Epithelial cell of proximal tubule (primary cell): ENCODE results near the gene XYLB. TPM values are rescaled to one million over a fixed set of nuclear protein-coding genes. Genes with fewer than 3 reads are reported as not detected.
"Not testable (repeated sequence)": the region's sequence is repeated elsewhere in the genome, so short reads cannot be mapped to it uniquely, and the experiment has no call there.

Source experiments
- DNase-seq: peaks from one replicate; pipeline ENCODE4 v3.0.0-alpha.2; 2011; ENCODE audit warnings: low read depth
- H3K4me3 ChIP-seq: 2 replicates; pipeline ENCODE4 v1.5.1; 2011; ENCODE audit warnings: low read depth, mild to moderate bottlenecking, low read length
- total RNA-seq: library from RNA; depleted of rRNA; stranded (reverse); fragments of >200 nt; gene quantifications from 2 replicates; pipeline ENCODE4 v1.2.3, GENCODE V29; 2015
- TF ChIP-seq, protein P1 (sequence below): conservative IDR thresholded peaks from 2 replicates; pipeline ENCODE4 v1.5.1; 2012; ENCODE audit warnings: low read depth, mild to moderate bottlenecking, low read length

XYLB gene
- total RNA-seq, result 2.5 and 7.8 TPM in 2 replicates

- DNase-seq, result no peak
- TF ChIP-seq, protein P1, sequence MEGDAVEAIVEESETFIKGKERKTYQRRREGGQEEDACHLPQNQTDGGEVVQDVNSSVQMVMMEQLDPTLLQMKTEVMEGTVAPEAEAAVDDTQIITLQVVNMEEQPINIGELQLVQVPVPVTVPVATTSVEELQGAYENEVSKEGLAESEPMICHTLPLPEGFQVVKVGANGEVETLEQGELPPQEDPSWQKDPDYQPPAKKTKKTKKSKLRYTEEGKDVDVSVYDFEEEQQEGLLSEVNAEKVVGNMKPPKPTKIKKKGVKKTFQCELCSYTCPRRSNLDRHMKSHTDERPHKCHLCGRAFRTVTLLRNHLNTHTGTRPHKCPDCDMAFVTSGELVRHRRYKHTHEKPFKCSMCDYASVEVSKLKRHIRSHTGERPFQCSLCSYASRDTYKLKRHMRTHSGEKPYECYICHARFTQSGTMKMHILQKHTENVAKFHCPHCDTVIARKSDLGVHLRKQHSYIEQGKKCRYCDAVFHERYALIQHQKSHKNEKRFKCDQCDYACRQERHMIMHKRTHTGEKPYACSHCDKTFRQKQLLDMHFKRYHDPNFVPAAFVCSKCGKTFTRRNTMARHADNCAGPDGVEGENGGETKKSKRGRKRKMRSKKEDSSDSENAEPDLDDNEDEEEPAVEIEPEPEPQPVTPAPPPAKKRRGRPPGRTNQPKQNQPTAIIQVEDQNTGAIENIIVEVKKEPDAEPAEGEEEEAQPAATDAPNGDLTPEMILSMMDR, result peak; percentile 74
- H3K4me3 ChIP-seq, result peak within 1 kb of the TSS; percentile 79
Observed at GRCh38 chr3:38346587-38347410, at the start of gene XYLB. XYLB (plus strand) TSS chr3:38346785; CDS start chr3:38346869, 84 bp downstream.

DNA sequence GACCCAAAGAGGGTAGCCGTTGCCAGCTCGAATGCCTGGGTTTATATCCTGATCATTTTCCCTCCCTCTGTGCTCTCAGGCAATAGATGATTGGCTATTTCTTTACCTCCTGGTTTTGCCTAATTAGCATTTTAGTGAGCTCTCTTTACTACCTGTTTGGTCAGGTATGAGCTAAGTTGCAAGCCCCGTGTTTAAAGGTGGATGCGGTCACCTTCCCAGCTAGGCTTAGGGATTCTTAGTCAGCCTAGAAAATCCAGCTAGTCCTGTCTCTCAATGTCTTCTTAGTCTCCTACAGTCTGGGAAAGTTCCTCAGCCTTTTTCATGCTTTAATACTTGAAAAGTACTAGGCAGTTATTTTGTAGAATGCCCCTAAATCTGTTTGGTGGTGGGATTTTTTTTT lies 49.5 kb upstream of the XYLB start:
- H3K4me3 ChIP-seq, DNase-seq: not testable (repeated sequence)

DNA sequence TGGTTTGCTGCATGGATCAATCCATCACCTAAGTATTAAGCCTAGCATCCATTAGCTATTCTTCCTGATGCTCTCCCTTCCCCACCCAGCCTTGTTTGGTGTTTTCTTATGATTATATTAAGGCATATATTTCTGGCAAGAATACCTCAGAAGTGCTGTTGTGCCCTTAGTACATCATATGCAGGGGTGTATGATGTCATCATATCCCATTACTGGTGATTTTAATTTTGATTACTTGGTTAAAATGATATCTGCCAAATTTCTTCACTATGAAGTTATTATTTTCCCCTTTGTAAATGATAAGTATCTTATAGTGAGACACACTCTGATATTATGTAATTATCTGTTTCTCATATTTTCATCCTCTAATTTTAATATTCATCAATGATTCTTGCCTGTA lies 49.0 kb upstream of the XYLB start:
- H3K4me3 ChIP-seq, result no peak overlapping the region
- TF ChIP-seq, protein P1, result no peak
- no peak for DNase-seq

GRCh38 chr3:38297947-38298711 lies 48.5 kb upstream of the XYLB start:
- TF ChIP-seq, protein P1, result peak; percentile 63
- no peak overlapping the region for H3K4me3 ChIP-seq
- DNase-seq, result no peak

- DNase-seq, result no peak
- TF ChIP-seq, protein P1, result no peak
- H3K4me3 ChIP-seq, result no peak overlapping the region
Observed at GRCh38 chr3:38306941-38307340, 39.6 kb upstream of the XYLB start.

GRCh38 chr3:38307599-38307998 lies 39.0 kb upstream of the XYLB start:
- TF ChIP-seq, protein P1, result no peak
- no peak overlapping the region for H3K4me3 ChIP-seq
- DNase-seq, result no peak

- H3K4me3 ChIP-seq, result no peak overlapping the region
- DNase-seq, result no peak
- TF ChIP-seq, protein P1, result no peak
Observed at GRCh38 chr3:38308456-38308855, 38.1 kb upstream of the XYLB start.
